ENCODE data around the gene ZNF747.

The ZNF747 gene

DNA sequence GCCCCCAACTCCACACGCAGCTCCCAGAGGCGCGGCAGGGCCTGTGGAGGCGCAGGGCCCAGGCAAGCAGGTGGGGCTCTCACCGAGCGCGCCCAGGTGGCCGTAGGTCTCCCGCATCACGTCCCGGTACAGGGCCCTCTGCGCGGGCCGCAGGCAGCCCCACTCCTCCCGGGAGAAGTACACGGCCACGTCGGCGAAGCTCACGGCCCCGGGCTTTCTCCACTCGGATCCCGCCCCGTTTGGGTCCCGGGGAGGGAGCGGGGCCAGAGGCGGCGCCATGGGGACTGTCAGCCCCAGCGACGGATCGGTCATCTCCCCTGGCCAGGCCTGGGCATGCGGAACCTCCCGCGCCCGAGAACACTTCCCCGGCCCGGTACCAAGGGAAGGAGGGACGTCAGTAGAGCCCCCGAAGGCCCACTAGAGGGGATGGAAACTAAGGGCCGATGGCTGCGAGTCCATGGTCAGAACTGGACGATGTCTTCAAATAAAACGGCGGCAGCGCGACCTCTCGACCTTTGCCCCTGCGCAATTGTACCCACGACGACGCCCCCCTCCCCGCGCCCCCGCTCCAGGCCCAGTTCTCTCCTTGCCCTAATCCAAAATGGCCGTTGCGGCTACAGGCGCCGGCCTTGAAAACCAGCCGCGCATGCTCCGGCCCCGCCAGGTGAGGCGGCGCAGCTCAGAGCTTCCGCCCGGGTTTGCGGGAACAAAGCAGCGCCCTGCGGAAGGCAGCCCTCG lies at the start of gene ZNF747:
Gene ZNF747 (minus strand): TSS at position 491 of the 738 bp plus-strand sequence. CDS start 179 bp downstream, at position 312.
- peak; percentile 85 to 87 for DNase-seq

DNA sequence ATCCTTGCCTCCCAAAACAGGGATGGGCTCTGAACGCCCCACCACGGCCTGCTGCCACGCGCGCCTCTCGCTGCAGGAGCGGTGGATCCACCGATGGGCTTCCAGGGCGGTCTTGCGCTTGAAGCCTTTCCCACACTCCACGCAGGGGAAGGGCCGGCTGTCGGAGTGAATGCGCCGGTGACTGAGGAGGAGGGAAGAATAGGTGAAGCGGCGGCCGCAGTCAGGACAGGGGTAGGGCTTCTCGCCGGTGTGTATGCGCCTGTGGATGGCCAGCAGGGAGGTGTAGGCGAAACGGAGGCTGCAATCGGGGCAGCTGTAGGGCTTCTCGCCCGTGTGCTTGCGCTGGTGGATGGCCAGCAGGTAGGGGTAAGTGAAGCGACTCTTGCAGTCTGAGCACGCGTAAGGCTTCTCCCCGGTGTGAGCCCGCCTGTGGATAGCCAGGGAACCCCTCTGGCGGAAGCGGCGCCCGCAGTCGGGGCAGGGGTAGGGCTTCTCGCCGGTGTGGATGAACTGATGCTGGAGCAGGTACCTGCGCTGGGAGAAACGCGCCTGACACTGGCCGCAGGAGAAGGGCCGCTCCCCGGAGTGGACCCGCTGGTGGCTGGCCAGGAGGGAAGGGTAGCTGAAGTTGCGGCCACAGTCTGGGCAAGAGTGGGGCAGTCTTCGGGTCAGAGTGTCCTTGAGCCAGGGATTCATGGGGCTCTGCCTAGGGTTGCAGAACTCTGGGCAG lies 48.1 kb upstream of the ZNF747 start:
- no peak for DNase-seq

DNA sequence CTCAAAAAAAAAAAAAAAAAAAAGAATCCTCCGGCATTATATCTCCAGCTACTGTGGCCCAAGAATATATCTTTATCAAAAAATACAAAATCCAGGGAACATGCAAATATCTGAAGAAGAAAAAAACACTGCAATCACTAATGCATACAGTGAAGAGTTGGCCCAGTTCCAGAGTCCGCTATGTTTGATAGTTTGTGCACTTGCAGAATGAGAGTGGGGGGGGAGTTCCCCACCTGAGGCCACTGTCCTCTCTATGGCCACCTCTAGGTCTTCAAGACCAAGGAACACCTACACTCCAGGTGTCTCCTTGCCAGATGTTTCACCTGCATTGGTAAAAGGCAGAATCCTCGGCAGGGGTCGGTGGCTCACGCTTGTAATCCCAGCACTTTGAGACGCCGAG lies 46.8 kb upstream of the ZNF747 start:
- no peak for DNase-seq

DNA sequence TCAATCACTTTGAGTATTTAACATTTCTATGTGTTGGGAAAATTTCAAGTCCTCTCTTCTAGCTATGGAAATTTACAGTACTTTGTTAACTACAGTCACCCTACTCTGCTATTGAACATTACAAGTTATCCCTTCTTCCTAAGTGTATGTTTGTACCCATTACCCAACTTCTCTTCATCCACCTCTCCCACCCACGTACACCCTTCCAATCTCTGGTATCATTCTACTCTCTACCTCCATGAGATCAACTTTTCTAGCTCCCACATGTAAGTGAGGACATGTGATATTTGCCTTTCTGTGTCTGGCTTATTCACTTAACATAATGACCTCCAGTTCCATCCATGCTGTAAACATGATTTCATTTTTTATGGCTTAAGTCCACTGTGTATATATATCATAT lies 40.0 kb upstream of the ZNF747 start:
- no peak for DNase-seq

DNA sequence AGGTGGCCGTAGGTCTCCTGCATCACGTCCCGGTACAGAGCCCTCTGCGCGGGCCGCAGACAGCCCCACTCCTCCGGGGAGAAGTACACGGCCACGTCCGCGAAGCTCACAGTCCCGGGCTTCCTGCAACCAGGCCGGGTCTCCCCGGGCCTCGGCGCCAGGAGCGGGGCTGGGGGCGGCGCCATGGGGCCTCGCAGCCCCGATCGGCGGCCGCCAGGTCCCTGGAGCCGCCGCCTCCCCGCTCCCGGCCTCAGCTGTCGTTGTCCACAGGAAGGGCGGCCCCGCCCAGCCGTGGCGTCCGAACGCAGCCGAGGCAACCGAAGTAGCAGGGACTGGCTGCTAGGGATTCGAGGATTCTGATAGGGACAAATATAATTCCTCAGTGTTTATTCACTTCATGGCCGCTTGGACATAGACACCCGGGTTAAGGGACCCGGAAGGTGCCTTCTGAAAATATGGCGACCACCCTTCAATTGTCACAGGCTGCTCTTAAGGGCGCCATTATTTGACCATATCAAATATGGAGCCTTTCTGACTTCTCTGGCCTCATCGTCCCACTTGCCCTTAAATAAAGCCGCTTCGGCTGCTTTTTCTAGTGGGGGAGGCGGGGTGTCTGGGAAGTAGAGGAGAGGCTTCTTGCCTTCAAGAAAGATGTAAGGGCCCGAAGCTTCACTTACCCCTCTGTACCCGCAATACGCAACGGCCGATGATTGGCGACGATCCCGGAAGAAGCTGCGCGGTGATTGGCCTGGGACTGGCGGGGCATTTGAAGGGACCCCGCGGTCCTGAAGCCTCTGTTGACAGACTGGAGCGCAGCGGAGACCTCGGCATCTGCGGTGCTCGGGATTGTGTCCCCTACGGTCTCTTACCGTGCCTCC lies 37.0 kb upstream of the ZNF747 start, which contains the start of gene ZNF688:
Gene ZNF688 (minus strand): TSS at position 270 of the 878 bp plus-strand sequence. CDS start 85 bp downstream, at position 185.
- DNase-seq, result peak; percentile 84 to 85

DNA sequence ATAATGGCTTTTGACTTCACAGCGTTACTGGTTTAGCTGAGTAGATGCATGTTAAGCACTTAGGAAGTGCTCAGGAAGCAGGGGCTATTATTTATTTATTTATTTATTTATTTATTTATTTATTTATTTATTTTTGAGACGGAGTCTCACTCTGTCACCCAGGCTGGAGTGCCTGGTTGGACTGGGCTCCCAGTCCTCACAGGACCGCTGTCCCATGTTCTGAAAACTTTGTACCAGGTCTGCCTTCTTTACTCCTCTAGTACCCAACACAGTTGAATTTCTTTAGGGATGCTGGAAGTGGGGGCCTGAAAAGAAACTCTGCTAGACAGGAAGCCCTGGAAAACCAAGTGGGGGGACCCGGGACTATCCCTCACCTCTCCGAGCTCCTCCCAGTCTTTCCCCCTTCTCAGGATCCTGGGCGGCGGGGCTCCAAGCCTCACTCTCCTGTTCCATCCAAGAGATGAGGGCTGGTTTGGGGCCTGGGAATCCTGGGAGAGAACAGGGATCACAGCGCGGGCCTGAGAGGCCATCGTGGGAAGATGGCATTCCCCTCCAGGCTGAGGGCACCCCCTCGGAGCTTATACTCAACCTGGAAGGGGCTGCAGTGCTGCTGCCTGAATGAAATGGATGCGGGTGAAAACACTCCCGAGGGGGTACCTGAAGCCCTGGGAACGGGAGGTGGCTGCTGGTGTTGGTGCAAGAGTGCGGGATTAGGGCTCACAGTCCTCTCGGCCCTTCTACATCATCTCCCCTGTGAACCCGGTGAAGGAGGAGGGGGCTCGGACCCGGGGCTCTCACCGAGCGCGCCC lies 36.2 kb upstream of the ZNF747 start:
- DNase-seq, result no peak

DNA sequence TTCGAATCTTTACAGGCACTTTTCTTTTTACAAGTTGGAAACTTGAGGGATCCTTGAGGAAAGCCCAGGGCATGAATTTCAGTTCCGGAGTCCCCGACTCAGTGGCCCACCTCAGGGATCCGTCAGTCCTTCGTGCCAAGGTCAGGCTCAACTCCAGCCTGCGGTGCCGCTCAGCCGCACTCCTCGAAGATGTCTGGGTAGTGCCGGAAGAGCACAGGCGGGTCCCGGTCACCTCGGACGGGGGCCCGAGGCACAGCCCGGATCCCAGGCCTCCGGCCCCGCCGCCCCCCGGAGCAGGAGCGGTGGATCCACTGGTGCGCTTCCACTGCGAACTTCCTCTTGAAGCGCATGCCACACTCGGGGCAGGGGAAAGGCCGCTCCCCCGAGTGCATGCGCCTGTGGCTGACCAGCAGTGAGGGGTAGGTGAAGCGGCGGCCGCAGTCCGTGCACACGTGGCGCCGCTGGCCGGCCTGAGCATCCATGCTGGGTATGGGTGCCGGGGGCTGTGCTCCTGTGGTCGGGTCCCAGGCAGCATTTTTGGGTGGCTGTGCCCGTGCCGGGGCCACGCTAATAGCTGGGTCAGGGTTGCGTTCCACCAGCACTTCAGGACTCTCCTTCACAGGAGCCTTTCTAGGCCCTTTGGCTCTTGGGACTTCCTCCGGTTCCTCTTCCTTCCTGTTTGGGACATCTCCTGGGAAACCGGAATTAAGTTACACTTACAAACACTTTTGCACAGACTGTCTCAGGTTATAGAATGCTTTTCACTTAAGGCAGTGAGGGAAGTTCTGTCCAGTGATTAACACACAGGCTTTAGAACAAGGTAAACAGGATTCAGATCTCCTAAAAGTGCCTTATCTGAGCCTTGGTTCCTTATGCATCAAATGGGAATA lies 35.3 kb upstream of the ZNF747 start:
- no peak for DNase-seq

DNA sequence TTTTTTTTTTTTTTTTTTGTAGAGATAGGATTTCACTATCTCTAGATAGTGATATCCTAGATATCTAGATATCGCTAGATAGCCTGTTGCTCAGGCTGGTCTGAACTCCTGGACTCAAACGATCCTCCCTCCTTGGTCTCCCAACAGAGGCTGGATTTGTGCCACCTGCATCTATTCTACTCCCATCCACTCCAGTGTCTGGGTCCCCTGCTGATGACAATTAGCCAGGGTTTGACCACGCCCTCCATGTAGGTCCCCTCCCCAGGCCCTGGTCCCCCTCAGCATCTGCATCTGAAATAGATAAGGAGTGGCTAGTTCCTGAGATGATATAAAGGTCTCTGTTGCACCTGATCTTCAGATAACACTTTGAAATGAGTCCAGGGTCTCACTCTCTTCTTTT lies 34.6 kb upstream of the ZNF747 start:
- DNase-seq, result no peak

DNA sequence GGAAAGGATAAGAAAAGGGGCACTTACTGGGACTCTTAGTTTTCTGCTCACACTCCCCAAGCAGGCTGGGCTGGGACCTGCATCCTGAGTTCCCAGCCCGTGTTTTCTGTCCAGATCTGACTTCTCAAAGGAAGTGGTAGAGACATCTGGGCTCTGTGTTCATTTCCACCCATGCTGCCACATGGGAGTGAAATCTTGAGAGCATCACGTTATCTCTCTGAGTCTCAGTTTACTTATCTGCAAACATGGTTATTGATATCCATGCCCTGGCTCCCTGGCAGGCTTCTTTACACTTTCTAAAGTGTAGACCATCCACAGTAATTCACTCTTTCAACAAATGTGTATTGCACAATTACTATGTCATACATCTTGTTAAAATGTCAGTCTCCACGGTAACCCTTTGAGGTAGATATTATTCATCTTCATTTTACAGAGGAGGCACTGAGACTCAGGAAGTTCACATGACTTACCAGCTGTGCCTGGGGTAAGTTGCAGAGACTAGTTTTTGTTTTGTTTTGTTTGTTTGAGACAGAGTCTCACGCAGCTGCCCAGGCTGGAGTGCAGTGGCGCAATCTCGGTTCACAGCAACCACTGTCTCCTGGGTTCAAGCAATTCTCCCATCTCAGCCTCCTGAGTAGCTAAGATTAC lies 33.5 kb upstream of the ZNF747 start:
- no peak for DNase-seq

DNA sequence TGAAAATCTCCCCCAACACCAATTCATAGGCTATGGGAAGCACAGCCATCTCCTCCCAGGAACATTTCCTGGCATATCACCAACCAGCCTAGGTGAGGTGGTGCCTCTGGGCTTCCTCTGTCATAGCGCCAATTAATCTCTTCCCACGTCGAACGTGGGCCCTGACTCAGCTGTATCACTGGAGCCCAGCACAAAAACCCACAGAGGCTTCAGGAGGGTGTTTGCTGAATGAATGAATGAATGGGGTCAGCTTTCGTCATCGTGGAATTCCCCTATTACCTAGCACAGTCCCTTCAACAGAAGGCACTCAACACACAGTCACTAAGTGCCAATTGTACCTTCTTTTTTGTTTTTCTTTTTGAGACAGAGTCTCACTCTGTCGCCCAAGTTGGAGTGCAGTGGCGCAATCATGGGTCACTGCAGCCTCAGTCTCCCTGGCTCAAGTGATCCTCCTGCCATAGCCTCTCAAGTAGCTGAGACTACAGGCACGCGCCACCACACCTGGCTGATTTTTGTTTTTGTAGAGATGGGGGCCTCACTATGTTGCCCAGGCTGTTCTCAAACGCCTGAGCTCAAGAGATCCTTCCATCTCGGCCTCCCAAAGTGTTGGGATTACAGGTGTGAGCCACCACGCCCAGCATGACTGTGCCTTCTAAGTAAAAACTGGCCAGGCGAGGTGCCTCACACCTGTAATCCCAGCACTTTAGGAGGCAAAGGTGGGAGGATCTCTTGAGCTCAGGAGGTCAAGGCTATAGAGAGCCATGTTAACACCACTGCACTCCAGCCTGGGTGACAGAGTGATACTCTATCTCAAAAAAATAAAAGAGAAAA lies 32.7 kb upstream of the ZNF747 start:
- peak; percentile 51 to 53 for DNase-seq

DNA sequence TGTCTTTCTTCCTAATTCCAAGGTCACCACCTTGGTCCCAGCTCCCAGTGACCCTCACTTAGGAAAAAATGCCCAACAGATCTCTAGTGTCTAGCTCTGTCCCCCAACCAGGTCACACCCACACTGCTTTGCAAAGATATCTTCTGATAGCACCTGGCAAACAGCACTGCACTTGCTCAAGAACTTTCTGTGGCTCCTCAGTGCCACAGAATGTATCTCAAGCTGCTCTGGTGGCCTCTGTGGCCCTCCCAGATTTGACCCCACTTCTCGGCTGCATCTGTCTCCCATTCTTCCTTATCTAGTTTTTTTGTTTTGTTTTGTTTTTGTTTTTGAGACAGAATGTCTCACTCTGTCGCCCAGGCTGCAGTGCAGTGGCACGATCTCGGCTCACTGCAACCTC lies 31.9 kb upstream of the ZNF747 start:
- no peak for DNase-seq

DNA sequence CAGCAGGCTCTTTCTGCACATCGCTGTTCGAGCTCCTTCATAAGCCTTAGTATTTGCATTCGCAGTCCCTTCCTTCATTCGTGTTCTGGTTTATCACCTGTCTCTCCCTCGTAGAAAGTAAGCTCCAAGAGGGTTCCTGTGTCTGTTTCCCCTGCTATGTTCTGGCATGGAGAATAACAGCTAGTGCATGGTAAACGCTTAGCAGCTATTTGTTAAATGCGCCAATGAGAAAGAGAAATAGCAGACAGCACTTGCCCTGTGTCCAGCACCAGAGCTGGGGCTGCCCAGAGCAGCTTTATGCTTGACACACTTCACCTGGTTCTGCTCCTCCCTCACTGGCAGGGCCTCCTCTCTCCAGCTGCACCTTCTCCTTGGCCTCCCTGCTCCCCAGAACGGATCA lies 31.3 kb upstream of the ZNF747 start:
- no peak for DNase-seq

DNA sequence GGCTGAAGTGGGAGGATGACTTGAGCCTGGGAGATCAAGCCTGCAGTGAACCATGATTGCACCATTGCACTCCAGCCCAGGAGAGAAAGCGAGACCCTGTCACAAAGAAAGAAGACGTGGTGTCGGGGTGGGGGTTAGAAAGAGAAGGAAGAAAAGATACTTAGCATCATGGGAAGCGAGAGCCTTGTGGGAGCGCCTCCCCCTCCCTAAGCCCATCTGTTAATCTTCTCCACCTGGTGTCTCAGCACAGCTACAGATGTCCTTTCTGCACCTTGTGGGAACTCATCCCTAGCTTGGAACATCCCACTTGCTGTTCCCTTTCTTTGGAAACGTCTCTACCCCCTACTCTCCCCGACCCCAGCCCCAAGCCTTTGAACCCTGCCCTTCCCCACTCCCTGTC lies 30.9 kb upstream of the ZNF747 start:
- no peak for DNase-seq

DNA sequence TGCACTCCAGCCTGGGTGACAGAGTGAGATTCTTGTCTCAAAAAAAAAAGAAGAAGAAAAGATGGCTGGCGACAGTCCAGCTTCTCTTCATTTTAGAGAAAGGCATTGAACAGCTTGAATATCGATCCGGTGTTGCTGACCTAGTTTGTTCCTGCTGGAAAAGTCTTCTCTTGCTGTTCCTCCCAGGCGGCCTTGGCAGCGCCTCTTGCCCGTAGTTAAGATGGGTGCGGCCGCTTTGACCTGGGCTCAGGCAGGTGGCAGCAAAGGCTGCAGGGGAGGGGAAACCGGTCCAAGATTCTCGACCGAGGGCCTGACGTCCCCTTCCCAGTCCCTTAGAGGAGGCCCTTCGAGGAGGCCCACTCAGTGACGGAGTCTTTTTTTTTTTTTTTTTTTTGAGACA lies 27.4 kb upstream of the ZNF747 start:
- DNase-seq, result no peak

DNA sequence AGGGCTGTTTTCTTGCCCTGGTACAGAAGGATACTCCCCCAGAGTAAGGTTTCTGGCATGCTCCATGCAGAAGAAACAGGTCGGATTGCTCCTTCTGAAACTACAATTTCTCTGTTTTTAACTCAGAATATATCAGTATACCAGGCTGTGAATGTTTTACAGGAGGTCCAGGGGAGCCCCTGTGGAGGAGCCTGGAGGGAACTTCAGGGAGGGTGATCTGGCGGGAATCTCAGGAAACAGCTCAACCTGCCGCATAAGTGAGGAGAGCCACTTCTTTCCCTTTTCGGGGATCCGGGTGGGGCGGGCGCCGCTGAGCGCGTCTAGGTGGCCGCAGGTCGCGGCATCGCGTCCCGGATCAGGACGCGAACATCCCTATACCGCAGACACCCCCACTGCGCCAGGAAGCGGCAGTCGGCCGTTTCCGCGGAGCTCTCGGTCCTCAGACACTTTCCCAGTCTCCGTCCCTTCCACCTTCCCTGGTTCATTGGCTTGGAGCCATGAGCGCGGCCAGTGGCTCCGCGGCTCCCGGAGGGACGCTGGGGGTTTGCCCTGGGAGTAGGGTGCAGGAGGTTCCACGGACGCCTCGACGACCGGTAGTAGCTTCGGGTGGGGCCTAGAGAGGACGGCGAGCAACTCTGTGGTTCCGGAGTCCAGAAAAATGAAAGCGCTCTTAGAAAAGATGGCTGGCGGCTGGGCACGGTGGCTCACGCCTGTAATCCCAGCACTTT lies 26.6 kb upstream of the ZNF747 start:
- DNase-seq, result no peak

DNA sequence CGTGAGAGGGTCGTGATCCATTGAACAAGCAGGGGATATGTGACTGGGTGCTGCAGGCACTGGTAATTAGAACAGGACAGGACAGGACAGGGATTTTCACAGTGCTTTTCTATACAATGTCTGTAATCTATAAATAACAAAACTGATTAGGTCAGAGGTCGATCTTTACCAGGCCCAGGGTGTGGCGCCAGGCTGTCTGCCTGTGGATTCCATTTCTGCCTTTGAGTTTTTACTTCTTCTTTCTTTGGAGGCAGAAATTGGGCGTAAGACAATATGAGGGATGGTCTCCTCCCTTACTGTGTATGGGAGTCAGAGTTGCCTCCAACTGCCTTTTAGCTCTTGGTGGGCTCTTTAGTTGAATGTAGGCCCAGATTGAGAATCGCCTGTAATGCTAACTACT lies 25.0 kb upstream of the ZNF747 start:
- DNase-seq, result no peak

DNA sequence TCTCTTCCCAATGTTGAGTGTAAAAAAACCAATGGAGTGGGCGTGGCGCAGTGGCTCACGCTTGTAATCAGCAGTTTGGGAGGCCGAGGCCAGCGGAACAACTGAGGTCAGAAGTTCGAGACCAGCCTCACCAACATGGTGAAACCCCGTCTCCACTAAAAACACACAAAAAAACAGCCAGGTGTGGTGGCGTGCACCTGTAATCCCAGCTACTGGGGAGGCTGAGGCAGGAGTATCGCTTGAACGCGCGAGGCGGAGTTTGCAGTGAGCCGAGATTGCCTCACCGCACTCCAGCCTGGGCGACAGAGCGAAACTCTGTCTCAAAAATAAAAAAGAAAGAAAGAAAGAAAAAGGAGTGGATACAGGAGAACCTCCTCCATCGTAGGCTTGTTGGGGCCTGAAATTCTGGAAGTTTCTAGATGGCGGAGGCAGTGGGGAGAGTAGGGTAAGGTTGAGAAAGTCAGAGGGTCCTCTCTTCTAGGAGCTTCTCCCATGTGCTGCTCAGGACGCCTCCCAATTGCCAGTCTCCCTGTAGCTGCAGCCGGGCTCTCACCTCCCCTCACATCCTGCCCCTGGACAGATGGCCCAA lies 24.2 kb upstream of the ZNF747 start:
- DNase-seq, result no peak

DNA sequence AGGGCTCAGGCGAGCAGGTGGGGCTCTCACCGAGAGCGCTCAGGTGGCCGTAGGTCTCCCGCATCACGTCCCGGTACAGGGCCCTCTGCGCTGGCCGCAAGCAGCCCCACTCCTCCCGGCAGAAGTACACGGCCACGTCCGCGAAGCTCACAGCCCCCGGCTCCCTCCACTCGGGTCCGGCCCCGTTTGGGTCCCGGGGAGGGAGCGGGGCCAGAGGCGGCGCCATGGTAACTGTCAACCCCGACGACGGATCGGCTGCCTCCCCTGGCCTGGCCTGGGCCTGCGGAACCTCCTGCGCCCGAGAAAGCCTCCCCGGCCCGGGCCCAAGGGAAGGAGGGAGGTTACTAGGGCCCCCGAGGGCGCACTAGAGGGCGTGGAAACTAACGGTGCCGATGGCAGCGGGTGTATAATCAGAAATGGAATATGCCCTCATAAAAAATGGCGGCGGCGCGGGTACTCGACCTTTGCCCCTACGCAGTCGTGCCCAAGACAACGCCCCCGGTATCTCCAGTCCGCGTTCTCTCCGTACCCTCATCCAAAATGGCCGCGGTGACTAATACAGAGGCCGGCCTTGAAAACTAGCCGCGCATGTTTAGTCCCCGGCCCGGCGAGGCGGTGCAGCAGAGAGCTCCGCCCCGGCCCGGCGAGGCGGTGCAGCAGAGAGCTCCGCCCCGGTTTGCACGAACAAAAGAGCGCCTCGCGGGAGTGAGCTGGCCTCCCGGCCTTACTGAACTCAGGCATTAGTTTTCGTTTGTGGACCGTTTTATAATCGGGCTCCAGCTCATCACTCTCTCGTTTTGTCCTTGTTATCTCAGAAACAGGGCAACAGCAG lies 23.5 kb upstream of the ZNF747 start, which contains the start of gene ZNF764:
Gene ZNF764 (minus strand): TSS at position 418 of the 832 bp plus-strand sequence. CDS start 192 bp downstream, at position 226.
- DNase-seq, result peak; percentile 95 to 96
